K562 (cell line): ENCODE measurements around the gene PLA2G4D. TPM values are rescaled to one million over a fixed set of nuclear protein-coding genes. Genes with fewer than 3 reads are reported as not detected.

Experiments used
- BCOR ChIP-seq: fragments of 450-650 bp; IDR thresholded peaks from 2 replicates; pipeline ENCODE4 v1.6.1; 2016
- CUX1 ChIP-seq: fragments of 200-800 bp; sonication (Bioruptor generic); IDR thresholded peaks from 2 replicates; pipeline ENCODE4 v1.6.1; 2016; ENCODE audit warnings: missing genetic modification characterization, missing compliant biosample characterization
- ILK ChIP-seq: fragments of 450-650 bp; IDR thresholded peaks from 2 replicates; pipeline ENCODE4 v1.6.1; 2016; ENCODE audit warnings: missing genetic modification characterization, low read depth, mild to moderate bottlenecking, missing compliant biosample characterization, moderate library complexity, borderline replicate concordance
- IRF1 ChIP-seq: sonication (generic); formaldehyde crosslinking; IDR thresholded peaks from 2 replicates; pipeline ENCODE4 v1.8.0; 2022; ENCODE audit warnings: missing genetic modification reagents, mild to moderate bottlenecking, borderline replicate concordance
- MAFG ChIP-seq: fragments of 450-650 bp; conservative IDR thresholded peaks from 2 replicates; pipeline ENCODE4 v1.6.1; 2016; ENCODE audit warnings: missing genetic modification characterization, missing compliant biosample characterization
- MCM5 ChIP-seq: fragments of 450-650 bp; IDR thresholded peaks from 2 replicates; pipeline ENCODE4 v1.6.1; 2016; ENCODE audit warnings: low read depth
- NFE2 ChIP-seq: IDR thresholded peaks from 2 replicates; pipeline ENCODE4 v1.6.1; 2014; ENCODE audit warnings: antibody characterized with exemption, low read depth
- OTX1 ChIP-seq: fragments of 450-650 bp; formaldehyde crosslinking; IDR thresholded peaks from 2 replicates; pipeline ENCODE4 v1.4.0; 2022; ENCODE audit warnings: mild to moderate bottlenecking
- PHB2 ChIP-seq: fragments of 450-650 bp; IDR thresholded peaks from 2 replicates; pipeline ENCODE4 v1.6.1; 2017; ENCODE audit warnings: low read depth
- RB1 ChIP-seq: fragments of 450-650 bp; IDR thresholded peaks from 2 replicates; pipeline ENCODE4 v1.6.1; 2017; ENCODE audit warnings: low read depth, mild to moderate bottlenecking
- RHOXF2B ChIP-seq: fragments of 250-450 bp; sonication (Bioruptor Pico); conservative IDR thresholded peaks from 2 replicates; pipeline ENCODE4 v1.5.1; 2021
- SNAPC5 ChIP-seq: fragments of 250-450 bp; sonication (Bioruptor Pico); IDR thresholded peaks from 2 replicates; pipeline ENCODE4 v1.8.0; 2021; ENCODE audit warnings: moderate library complexity, mild to moderate bottlenecking, inconsistent platforms
- TRIM24 ChIP-seq, 2 experiments: fragments of 450-650 bp; IDR thresholded peaks; 2 replicates each; pipeline ENCODE4 v1.6.1; 2016
- ZBTB17 ChIP-seq: fragments of 450-650 bp; formaldehyde crosslinking; IDR thresholded peaks from 2 replicates; pipeline ENCODE4 v1.4.0; 2020; ENCODE audit warnings: mild to moderate bottlenecking
- ZKSCAN8 ChIP-seq: fragments of 200-800 bp; sonication (Bioruptor generic); IDR thresholded peaks from 2 replicates; pipeline ENCODE4 v1.6.1; 2016; ENCODE audit warnings: missing genetic modification characterization, missing compliant biosample characterization
- ZNF143 ChIP-seq: sonication (generic); formaldehyde crosslinking; IDR thresholded peaks from 2 replicates; pipeline ENCODE4 v1.9.0; 2022; ENCODE audit warnings: mild to moderate bottlenecking, missing genetic modification reagents
- ZNF41 ChIP-seq: fragments of 250-450 bp; sonication (Bioruptor Pico); conservative IDR thresholded peaks from 2 replicates; pipeline ENCODE4 v1.4.0; 2020; ENCODE audit warnings: mild to moderate bottlenecking
- polyA plus RNA-seq, 8 experiments: library from polyadenylated mRNA; depleted of rRNA in 4 of 8; stranded (reverse) in 5 of 8; unstranded in 3 of 8; fragments of >200 nt; fragmentation: Nextera tagmentation in 2 of 8; fragmentation: Illumina TruSeq in 1 of 8; extraction: Ambion mirVana in 2 of 8; extraction: Trizol in 1 of 8; gene quantifications; 2 replicates each; pipeline versions ENCODE4 v1.2.1 to v1.2.3, GENCODE V29; 2011 to 2014; ENCODE audit warnings: inconsistent platforms in 1 of 8, missing spikeins in 1 of 8
- total RNA-seq, 7 experiments: library from RNA; depleted of rRNA in 6 of 7; stranded (reverse); fragments of >200 nt in 6 of 7; fragmentation: Illumina TruSeq in 2 of 7; extraction: Trizol in 2 of 7; gene quantifications; 2 replicates each; pipeline versions ENCODE4 v1.2.1 to v1.2.3, GENCODE V29; 2011 to 2021; ENCODE audit warnings: low replicate concordance in 1 of 7

The PLA2G4D gene
- total and polyA plus RNA-seq, 9 of the 15 experiments (the other 6 are each of a cell fraction or from before 2014, with no cell fraction given), result 0.04 TPM; not detected in 8

GRCh38 chr15:42131826-42132806 is 37.8 kb upstream of the PLA2G4D start (continued):
- TF ChIP-seq IRF1 (CRISPR knock-in tag) (no peak), CUX1 (CRISPR knock-in tag) (no peak), PHB2 (no peak), BCOR (no peak), RB1 (no peak), ZKSCAN8 (CRISPR knock-in tag) (no peak), ZNF41 (no peak), MCM5 (no peak), RHOXF2B (CRISPR knock-in tag) (no peak), SNAPC5 (CRISPR knock-in tag) (no peak), TRIM24 (IDR thresholded peaks at IDR 0.05) (no peak), ILK (tag) (no peak), OTX1 (CRISPR knock-in tag) (no peak), ZNF143 (CRISPR knock-in tag) (no peak), NFE2 (no peak), MAFG (tag) (no peak), ZBTB17 (CRISPR knock-in tag) (no peak)
